B cell (primary cell): ENCODE data around the gene NCOA3. TPM values are rescaled to one million over a fixed set of nuclear protein-coding genes. Genes with fewer than 3 reads are reported as not detected.

Experiments
- ATAC-seq: fragments of 200-7000 bp; cut with Tn5 transposase; one replicate; pipeline ENCODE4 v1.10.0; 2021; ENCODE audit warnings: low read depth, mild to moderate bottlenecking, moderate number of reproducible peaks, moderate library complexity
- CTCF ChIA-PET: fragments of 350-600 bp; sonication (Branson Sonifier 250); formaldehyde crosslinking; loops from one replicate; lab custom pipeline; 2021; ENCODE audit warnings: antibody characterized with exemption, inconsistent platforms; lab: Charles Lee
- POLR2A ChIA-PET: fragments of 350-600 bp; sonication (Branson Sonifier 250); formaldehyde crosslinking; loops from one replicate; lab custom pipeline; 2021; ENCODE audit warnings: antibody characterized with exemption; lab: Charles Lee
- DNase-seq: peaks from one replicate; pipeline ENCODE4 v3.0.0; 2013
- H2AFZ ChIP-seq: 2 replicates; pipeline ENCODE4 v1.6.1; 2012; ENCODE audit warnings: mild to moderate bottlenecking, low read depth, low read length; ENCODE audit not compliant: insufficient read depth, poor library complexity, severe bottlenecking
- H3K27ac ChIP-seq, 2 donors: 1 replicate in 1 of 2; 2 replicates in 1 of 2; pipeline ENCODE4 v1.5.1; 2012 to 2013; ENCODE audit warnings: low read length in 2 of 2, mild to moderate bottlenecking in 2 of 2, moderate library complexity in 1 of 2
- H3K27me3 ChIP-seq, 4 experiments: fragments of 200-600 bp in 1 of 4; sonication (generic) in 1 of 4; replicated peaks in 1 of 4; 1 replicate in 2 of 4; 2 replicates in 2 of 4; pipeline versions ENCODE4 v1.6.1 to v1.7.0; 2013 to 2016; ENCODE audit warnings: low read length in 3 of 4, mild to moderate bottlenecking in 2 of 4, mixed read lengths in 1 of 4, moderate library complexity in 1 of 4; ENCODE audit not compliant: insufficient read depth in 4 of 4, control insufficient read depth in 3 of 4; ENCODE audit errors: control extremely low read depth in 1 of 4
- H3K36me3 ChIP-seq, 2 experiments: replicated peaks in 1 of 2; 1 replicate in 1 of 2; 2 replicates in 1 of 2; pipeline versions ENCODE4 v1.6.1 to v1.7.1; 2013; ENCODE audit warnings: low read length in 1 of 2; ENCODE audit not compliant: insufficient read depth in 2 of 2, control insufficient read depth in 1 of 2; ENCODE audit errors: control extremely low read depth in 1 of 2, extremely low read depth in 1 of 2
- H3K4me1 ChIP-seq, 2 donors: fragments of 200-600 bp in 1 of 2; sonication (generic) in 1 of 2; 1 replicate in 1 of 2; 2 replicates in 1 of 2; pipeline versions ENCODE4 v1.5.1 to v1.6.1; 2013 to 2017; ENCODE audit warnings: low read length in 2 of 2; ENCODE audit not compliant: control insufficient read depth in 2 of 2, insufficient read depth in 2 of 2
- H3K4me2 ChIP-seq: replicated peaks from 2 replicates; pipeline ENCODE3; 2012; ENCODE audit warnings: mild to moderate bottlenecking, low read depth, low read length; ENCODE audit not compliant: poor library complexity, severe bottlenecking
- H3K4me3 ChIP-seq, 5 experiments: fragments of 200-600 bp in 1 of 5; sonication (generic) in 1 of 5; 1 replicate in 3 of 5; 2 replicates in 2 of 5; pipeline versions ENCODE4 v1.5.1 to v1.7.0; 2011 to 2016; ENCODE audit warnings: low read length in 4 of 5, mild to moderate bottlenecking in 4 of 5, low read depth in 2 of 5, control low read depth in 1 of 5, moderate library complexity in 1 of 5; ENCODE audit not compliant: insufficient read depth in 1 of 5; ENCODE audit errors: control extremely low read depth in 1 of 5, extremely low read depth in 1 of 5
- H3K79me2 ChIP-seq: fragments of 200-600 bp; sonication (generic); one replicate; pipeline ENCODE4 v1.6.0; 2016; ENCODE audit warnings: low read length; ENCODE audit not compliant: control insufficient read depth, insufficient read depth
- H3K9ac ChIP-seq: fragments of 200-600 bp; sonication (generic); 2 replicates; pipeline ENCODE4 v1.6.1; 2017; ENCODE audit warnings: mild to moderate bottlenecking, low read length, moderate library complexity
- H3K9me3 ChIP-seq, 3 donors: one replicate each; pipeline versions ENCODE4 v1.6.1 to v1.7.1; 2013; ENCODE audit warnings: low read length in 2 of 3; ENCODE audit not compliant: control insufficient read depth in 2 of 3, insufficient read depth in 1 of 3; ENCODE audit errors: control extremely low read depth in 1 of 3
- H4K20me1 ChIP-seq: 2 replicates; pipeline ENCODE4 v1.6.0; 2012; ENCODE audit warnings: mild to moderate bottlenecking, low read length; ENCODE audit not compliant: insufficient read depth, control insufficient read depth, poor library complexity, severe bottlenecking
- H3K27ac Mint-ChIP-seq: one replicate; pipeline ENCODE4 v1.8.0; 2021; ENCODE audit warnings: mixed read lengths
- H3K27me3 Mint-ChIP-seq: one replicate; pipeline ENCODE4 v1.8.0; 2021; ENCODE audit warnings: mixed read lengths
- H3K4me1 Mint-ChIP-seq: one replicate; pipeline ENCODE4 v1.8.0; 2021; ENCODE audit warnings: mixed read lengths
- H3K4me3 Mint-ChIP-seq: one replicate; pipeline ENCODE4 v1.8.0; 2021; ENCODE audit warnings: mixed read lengths
- H3K9me3 Mint-ChIP-seq: one replicate; pipeline ENCODE4 v1.8.0; 2022; ENCODE audit warnings: mixed read lengths; ENCODE audit not compliant: insufficient read depth
- EZH2 ChIP-seq: IDR thresholded peaks from 2 replicates; pipeline ENCODE4 v1.6.1; 2012; ENCODE audit warnings: borderline replicate concordance, low read depth, mild to moderate bottlenecking, moderate library complexity, low read length; ENCODE audit not compliant: insufficient read depth, poor library complexity, severe bottlenecking
- WGBS: methylation state at CpG from one replicate; pipeline ENCODE4 v1.1.5; 2013; ENCODE audit warnings: missing lambda C conversion rate; ENCODE audit not compliant: insufficient coverage; 5-methylcytosine and 5-hydroxymethylcytosine counted together
- intact Hi-C: fragments of 100-400 bp; cut with micrococcal nuclease; formaldehyde crosslinking; loops from one replicate; pipeline ENCODE4 v1.10.0; 2022
- polyA plus RNA-seq: library from polyadenylated mRNA; depleted of rRNA; stranded (reverse); fragments of >200 nt; gene quantifications from 2 replicates; pipeline ENCODE4 v1.2.3, GENCODE V29; 2012
- total RNA-seq, 2 donors: library from RNA; stranded (reverse); fragments of 120-200 nt in 1 of 2; gene quantifications; 1 replicate in 1 of 2; 2 replicates in 1 of 2; pipeline versions ENCODE4 v1.2.3 to v1.2.4, GENCODE V29; 2013 to 2022
- TF ChIP-seq, protein P1 (sequence below): fragments of 200-600 bp; IDR thresholded peaks from one replicate; pipeline ENCODE4 v1.8.0; 2022; ENCODE audit warnings: antibody characterized with exemption, mild to moderate bottlenecking

NCOA3 gene
- total and polyA plus RNA-seq, 2 donors (not counting 1 experiment from before 2014, with no cell fraction given), result 54.0 to 309 TPM

- peaks cover 10 to 14% of the 10 kb centered on the region in 2 donors for H3K4me1 ChIP-seq
- ATAC-seq (no peak), DNase-seq (no peak)
- Mint-ChIP-seq H3K4me1 (peaks cover 46% of the 10 kb centered on the region), H3K27me3 (no peaks in the 10 kb centered on the region), H3K27ac (no peak overlapping the region), H3K9me3 (no peaks in the 10 kb centered on the region), H3K4me3 (no peak overlapping the region)
- H3K4me2 ChIP-seq, result no peak overlapping the region
- H3K79me2 ChIP-seq, result peaks cover 100% of the 10 kb centered on the region
- H3K4me3 ChIP-seq, result no peak overlapping the region
- 93% methylated on average over 3 of the region's 7 CpGs for WGBS
- no peaks in the 10 kb centered on the region for H3K9me3 ChIP-seq
- ChIA-PET CTCF (interaction anchor here (1.1 to 1.9 kb wide), 2 partner anchors 21 to 215 kb away, joined by 5 to 6 read pairs; no protein-coding TSS in a partner anchor), POLR2A (no interaction called here)
- peaks cover 69% of the 10 kb centered on the region for H4K20me1 ChIP-seq
- no peak for TF ChIP-seq EZH2
- TF ChIP-seq, protein P1, sequence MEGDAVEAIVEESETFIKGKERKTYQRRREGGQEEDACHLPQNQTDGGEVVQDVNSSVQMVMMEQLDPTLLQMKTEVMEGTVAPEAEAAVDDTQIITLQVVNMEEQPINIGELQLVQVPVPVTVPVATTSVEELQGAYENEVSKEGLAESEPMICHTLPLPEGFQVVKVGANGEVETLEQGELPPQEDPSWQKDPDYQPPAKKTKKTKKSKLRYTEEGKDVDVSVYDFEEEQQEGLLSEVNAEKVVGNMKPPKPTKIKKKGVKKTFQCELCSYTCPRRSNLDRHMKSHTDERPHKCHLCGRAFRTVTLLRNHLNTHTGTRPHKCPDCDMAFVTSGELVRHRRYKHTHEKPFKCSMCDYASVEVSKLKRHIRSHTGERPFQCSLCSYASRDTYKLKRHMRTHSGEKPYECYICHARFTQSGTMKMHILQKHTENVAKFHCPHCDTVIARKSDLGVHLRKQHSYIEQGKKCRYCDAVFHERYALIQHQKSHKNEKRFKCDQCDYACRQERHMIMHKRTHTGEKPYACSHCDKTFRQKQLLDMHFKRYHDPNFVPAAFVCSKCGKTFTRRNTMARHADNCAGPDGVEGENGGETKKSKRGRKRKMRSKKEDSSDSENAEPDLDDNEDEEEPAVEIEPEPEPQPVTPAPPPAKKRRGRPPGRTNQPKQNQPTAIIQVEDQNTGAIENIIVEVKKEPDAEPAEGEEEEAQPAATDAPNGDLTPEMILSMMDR, result no peak
- H3K27ac ChIP-seq, result peak overlapping the region in 1 of 2 donors; percentile 39
- no peaks in the 10 kb centered on the region for H3K27me3 ChIP-seq
- H3K36me3 ChIP-seq, result peaks cover 3 to 42% of the 10 kb centered on the region in 2 experiments
- H2AFZ ChIP-seq, result no peak overlapping the region
- intact Hi-C loops, result no loop called here
- no peak overlapping the region for H3K9ac ChIP-seq
These were observed 97.4 kb downstream of the NCOA3 start for GRCh38 chr20:47598911-47599744.

DNA sequence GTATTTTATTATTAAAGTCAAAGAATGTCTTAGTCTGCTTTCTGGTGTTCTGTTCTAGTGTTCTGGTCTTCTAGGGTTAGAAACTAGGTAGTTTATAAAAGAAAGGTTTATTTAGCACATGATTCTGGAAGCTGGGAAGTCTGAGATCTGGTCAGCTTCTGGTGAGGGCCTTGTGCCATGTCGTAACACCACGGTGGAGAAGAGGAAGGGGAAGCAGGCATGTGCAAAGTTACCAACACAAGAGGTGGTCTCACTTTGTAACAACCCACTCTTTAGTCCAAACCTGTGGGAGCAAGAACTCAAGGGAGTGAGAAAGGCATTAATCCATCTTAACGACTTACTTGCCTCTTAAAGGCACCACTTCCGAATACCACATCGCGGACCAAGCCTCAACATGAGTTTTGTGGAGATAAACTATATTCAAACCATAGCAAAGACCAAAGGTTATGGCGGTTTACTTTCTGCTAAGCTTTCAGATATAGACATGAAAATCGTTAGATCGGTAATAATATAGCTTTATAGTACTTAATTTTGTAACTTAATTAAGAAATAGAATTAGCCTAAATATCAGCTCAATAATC is 99.4 kb downstream of the NCOA3 start:
- Histone ChIP-seq H3K9me3 (no peaks in the 10 kb centered on the region), H2AFZ (no peak overlapping the region), H3K36me3 (peaks cover 3 to 38% of the 10 kb centered on the region in 2 experiments), H3K27me3 (no peaks in the 10 kb centered on the region), H3K79me2 (peaks cover 100% of the 10 kb centered on the region), H4K20me1 (peaks cover 70% of the 10 kb centered on the region), H3K9ac (no peak overlapping the region), H3K4me2 (no peak overlapping the region), H3K4me1 (peaks cover 16 to 18% of the 10 kb centered on the region in 2 donors), H3K4me3 (no peak overlapping the region), H3K27ac (peak overlapping the region in 1 of 2 donors; percentile 45)
- Mint-ChIP-seq H3K27me3 (no peaks in the 10 kb centered on the region), H3K9me3 (no peaks in the 10 kb centered on the region), H3K4me3 (no peak overlapping the region), H3K27ac (peak overlapping the region; percentile 57), H3K4me1 (peaks cover 56% of the 10 kb centered on the region)
- DNase-seq (no peak), ATAC-seq (no peak)
- WGBS, result no CpG with 5 or more reads among the region's 9 CpGs
- TF ChIP-seq EZH2, result no peak
- TF ChIP-seq, protein P1, result no peak
- POLR2A ChIA-PET, result no interaction called here
- intact Hi-C loops, result no loop called here
- CTCF ChIA-PET, result interaction anchor here (0.7 to 1.6 kb wide), 5 partner anchors 8 to 329 kb away, joined by 3 to 5 read pairs (median 4); no protein-coding TSS in a partner anchor
